GM18511 (cell line): ENCODE measurements around the gene STT3B.
A peak's percentile ranks its signal among the peaks of the same experiment; 100 is the strongest.
"Not testable (repeated sequence)": the region's sequence is repeated elsewhere in the genome, so short reads cannot be mapped to it uniquely, and the experiment has no call there.

Source experiments
- ATAC-seq: cut with Tn5 transposase; IDR thresholded peaks from one replicate; pipeline ENCODE4 v1.9.1; 2021; ENCODE audit warnings: mild to moderate bottlenecking, moderate library complexity; ENCODE audit not compliant: unreplicated experiment

The STT3B gene

GRCh38 chr3:31532587-31533168 is at the start of gene STT3B:
TSS of gene STT3B (plus strand) at chr3:31532925. CDS start at chr3:31532999, 74 bp downstream.
- peak; percentile 64 for ATAC-seq

DNA sequence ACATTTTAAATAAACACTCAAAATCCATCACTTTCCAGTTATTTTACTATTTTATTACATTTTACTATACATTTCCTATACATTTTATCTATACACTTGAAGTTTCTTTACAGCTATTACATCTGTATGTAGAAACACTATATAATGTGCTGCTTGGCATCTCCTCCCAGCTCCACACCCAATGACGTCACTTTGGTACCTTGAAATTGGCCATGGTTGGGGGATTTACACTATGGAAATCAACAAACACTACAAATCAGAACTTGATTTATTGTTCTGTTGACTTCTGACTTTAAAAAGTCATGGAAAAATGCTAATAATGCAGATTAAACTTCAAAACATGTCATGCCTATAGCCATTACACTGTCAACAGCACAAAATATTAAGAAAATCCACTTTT is 48.9 kb upstream of the STT3B start:
- ATAC-seq, result no peak

DNA sequence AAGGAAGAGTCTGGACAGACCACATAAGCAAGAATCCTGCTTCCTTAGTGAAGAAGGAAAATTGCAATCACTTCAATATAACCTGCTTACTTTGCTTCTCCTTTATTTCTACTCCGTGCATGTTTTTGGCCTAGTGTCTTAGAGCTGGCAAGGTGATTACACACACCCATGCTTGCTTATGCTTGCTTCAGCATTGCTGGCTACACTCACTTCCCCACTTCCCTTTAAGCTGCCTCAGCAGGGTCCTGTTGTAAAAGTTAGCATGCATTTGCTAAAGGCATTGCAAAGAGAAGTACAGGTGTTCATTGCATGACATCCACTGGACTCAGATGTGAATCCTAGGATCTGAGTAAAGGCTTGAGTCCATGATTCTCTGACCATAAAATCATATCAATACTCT is 47.5 kb upstream of the STT3B start:
- no peak for ATAC-seq

DNA sequence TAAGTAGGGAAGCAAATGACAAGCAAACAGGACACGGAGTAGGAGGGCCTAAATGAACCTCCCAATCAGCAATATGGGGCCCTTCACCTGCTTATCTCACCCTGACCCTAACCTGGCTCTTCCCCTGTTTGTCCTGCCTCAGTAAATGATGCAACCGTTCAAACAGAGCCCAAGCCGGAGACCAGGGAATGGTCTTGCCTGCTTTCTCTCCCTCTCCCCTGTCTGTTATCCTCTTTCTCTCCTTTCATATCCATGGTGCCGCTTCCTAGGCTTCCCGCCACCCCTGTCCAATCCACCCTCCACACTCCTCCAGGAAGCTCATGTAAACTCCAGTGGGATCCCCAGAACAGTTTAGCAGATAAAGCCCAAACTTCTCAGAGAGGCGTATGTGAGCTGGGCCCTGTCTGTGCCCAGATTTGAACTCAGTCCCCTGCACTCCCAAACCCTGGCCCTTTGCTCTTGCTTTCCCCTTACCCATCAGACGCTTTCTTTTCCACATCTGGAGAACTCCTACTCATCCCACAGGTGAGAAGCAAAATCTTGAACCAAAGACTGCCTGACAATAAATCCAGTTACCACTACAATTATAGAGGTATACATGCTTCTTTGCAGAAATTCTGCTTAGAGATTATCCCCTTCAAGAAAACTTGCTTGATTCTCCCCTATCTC is 45.7 kb upstream of the STT3B start:
- no peak for ATAC-seq

DNA sequence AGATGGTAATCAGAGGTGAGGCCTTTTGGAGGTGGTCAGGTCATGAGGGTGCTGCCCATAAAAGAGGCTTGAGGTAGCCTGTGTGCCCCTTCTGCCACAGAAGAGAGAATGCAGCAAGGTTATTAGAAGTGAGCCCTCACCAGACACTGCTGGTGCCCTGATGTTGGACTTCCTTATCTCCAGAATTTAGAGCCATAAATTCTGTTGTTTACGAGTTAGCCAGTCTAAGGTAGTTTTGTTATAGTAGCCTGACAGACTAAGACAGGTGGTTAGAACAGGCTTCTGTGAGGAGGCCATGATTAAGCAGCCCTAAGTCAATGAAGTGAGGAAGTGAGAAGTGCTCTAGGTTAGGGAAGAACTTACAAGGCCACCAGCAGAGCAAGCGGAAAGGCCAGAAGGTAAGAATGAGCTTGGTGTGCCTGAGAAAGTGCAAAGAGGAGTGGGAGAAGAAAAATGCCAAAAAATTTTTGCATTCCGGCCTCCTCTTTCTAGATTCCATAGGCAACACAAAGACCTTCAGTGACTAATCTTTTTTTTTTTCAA is 44.2 kb upstream of the STT3B start:
- ATAC-seq, result no peak

GRCh38 chr3:31490502-31490901 is 42.2 kb upstream of the STT3B start:
- no peak for ATAC-seq

DNA sequence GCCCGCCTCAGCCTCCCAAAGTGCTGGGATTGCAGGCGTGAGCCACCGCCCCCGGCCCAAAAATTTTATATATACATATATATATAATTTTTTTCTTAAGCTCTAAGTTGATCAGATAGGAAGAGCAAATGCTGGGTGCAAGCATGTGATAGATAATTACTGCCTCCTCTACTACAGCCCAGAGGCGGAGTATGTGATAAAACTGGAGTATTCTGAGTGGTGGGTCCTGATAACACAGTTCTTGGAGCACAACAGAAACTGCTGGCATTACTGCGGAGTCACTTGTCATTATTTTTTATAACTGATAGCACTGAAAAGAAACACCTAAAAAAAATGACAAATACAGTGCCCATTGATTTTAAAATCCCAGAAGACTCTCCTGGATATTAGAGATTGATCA is 41.1 kb upstream of the STT3B start:
- no peak for ATAC-seq

GRCh38 chr3:31493149-31493548 is 39.6 kb upstream of the STT3B start:
- ATAC-seq, result no peak

DNA sequence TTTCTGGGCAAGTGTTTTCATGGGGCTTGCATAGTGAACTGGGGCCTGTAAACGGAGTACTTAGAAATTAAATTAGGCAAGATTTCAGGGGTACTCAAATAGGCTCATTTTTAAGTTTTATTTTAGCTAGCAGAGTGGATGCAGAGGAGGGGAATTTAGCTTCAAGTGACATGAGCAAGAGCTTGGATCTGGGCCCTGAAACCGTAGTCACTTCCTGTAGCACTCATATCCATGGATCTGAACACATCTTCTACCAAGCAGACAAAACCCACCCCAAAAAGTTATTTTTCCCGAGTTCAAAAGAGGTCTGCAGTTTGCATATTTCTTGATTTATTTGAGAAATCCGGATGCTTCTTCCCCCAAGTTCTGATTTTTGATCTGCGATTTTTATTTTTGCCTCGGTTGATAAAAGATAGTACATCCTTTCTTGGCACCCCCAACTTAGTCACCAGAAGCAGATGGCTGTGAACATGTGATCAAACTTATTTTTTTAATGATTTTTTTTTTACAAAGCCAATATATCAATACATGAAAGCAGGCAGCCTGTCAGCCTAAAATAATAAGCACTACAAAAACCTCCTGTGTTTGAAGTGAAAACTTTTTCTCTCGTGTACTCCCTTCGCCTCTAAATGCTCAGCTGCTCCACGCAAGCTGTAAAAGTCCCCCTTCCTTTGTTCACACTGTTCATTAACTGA is 36.6 kb upstream of the STT3B start:
- no peak for ATAC-seq

- ATAC-seq, result no peak
These were observed 33.9 kb upstream of the STT3B start for GRCh38 chr3:31498791-31499190.

GRCh38 chr3:31499281-31499680 is 33.4 kb upstream of the STT3B start:
- ATAC-seq, result no peak

DNA sequence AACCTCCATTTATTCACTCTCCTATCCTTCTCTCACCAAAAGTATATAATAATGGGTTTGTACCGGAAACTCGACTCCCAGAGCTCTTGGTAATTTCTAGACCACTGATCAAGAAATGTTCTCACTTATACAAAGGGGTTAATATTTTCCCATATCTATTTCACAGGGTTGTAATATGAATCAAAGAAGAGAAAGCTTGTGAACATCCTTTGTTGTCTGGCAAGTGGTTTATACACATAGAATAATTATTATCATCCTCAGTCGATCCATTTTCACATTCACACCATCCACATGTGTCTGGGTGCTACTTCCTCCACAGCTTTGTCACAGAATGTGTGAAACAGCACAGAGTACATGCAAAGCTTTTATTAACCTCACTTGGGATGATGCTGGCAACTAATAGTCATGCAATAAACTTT is 29.9 kb upstream of the STT3B start:
- ATAC-seq, result no peak

GRCh38 chr3:31503456-31503855 is 29.3 kb upstream of the STT3B start:
- no peak for ATAC-seq

DNA sequence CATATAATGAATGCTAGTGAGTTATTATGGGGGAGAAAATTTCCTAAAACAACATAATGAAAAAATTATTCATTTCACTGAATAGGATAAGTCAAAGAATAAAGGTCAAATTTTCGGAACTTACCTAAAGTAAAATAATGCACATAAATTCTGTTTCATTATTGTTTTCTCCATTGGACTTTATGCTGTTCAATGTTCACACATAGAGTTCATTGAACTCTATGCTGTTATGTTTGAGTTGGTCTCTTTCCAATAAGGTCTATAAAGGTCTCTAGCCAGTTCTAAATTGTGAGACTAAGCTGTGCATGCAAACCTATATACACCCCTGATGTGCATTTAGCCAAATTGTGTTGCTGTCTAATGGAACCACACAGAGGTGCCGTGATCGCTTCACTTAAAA is 28.5 kb upstream of the STT3B start:
- ATAC-seq, result no peak

GRCh38 chr3:31505371-31506048 is 27.2 kb upstream of the STT3B start:
- ATAC-seq, result no peak

DNA sequence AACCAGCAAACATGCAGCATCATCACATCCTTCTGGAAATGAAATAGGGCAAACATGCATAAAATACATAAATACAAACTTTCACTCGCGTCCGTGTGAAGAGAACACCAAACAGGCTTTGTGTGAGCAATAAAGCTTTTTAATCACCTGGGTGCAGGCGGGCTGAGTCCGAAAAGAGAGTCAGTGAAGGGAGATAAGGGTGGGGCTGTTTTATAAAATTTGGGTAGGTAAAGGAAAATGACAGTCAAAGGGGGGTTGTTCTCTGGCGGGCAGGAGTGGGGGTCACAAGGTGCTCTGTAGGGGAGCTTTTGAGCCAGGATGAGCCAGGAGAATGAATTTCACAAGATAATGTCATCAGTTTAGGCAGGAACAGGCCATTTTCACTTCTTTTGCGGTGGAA is 26.2 kb upstream of the STT3B start:
- ATAC-seq, result not testable (repeated sequence)

DNA sequence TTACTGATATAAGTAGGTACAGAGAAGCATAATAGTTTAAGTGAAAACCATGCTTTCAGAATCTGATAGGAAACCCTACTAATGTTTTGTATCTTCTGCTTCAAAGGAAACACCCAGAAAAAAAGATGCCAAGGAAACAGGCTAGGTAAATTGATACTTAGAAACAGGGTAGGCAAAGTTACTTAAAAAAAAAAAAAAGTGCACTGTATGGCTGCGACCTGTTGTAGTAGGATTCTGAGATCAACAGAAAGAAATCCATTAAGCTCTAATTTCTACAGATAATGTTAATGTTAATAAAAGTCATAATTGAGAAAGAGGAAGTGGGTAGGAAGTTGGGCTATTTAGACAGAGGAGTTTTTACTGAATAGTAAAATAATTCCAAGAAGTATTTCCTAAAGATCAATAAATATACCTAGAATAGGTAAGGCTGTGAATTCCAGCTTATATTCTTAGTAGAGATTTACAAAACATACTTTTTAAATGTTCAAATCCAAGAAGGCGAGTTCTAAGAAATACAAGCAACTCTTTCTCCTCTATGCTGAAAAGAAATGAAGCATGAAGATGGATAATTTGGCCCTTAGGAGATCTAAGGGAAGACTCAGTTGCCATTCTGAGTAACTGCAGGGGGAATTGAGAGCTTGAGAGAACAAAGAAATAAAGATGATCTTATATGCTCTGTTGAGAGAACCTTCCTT is 24.1 kb upstream of the STT3B start:
- no peak for ATAC-seq

GRCh38 chr3:31509147-31509728 is 23.5 kb upstream of the STT3B start:
- no peak for ATAC-seq

GRCh38 chr3:31514570-31514969 is 18.2 kb upstream of the STT3B start:
- ATAC-seq, result no peak

DNA sequence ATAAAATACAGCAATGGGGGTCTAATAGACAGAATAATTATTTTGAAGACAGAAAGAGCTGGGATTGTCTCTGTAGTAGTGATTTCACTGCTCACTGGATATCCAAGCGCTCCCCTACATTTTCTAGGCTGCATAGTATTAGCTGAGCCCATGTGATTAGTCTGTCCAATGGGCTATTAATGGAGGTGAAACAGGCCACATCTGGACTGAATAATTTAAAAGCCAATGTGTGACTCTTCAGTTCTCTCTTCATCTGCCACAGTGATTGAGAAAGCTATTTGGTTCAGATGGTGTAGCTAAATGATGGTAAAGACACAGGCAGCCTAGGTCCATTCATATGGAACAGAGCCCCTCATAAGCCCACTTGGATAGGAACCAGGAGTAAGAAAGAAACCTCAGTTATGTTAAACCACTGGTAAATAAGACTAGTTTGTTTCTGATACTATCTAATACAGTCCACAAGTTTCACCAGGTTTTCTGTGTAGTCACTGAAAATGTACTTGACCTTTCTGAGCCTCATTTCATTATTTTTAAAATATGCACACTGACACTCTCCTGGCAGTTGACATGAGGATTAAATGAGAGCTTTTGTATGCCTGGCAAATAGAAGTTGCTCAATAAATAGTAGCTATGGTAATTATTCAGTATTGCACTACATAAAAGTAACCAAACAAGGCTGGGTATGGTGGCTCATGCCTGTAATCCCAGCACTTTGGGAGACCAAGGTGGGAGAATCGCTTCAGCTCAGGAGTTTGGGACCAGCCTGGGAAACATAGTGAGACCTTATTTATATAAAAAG is 17.0 kb upstream of the STT3B start:
- no peak for ATAC-seq
